Fibroblast of villous mesenchyme (primary cell): ENCODE results near the gene MATCAP1. TPM values are rescaled to one million over a fixed set of nuclear protein-coding genes. Genes with fewer than 3 reads are reported as not detected.

Experiments
- DNase-seq: peaks from one replicate; pipeline ENCODE4 v3.0.0-alpha.2; 2010; ENCODE audit warnings: low read depth
- H3K4me3 ChIP-seq: 2 replicates; pipeline ENCODE4 v1.5.1; 2011; ENCODE audit warnings: low read depth, mild to moderate bottlenecking, low read length
- total RNA-seq: library from RNA; depleted of rRNA; stranded (reverse); fragments of >200 nt; gene quantifications from 2 replicates; pipeline ENCODE4 v1.2.3, GENCODE V29; 2012
- TF ChIP-seq, protein P1 (sequence below): IDR thresholded peaks from 2 replicates; pipeline ENCODE4 v1.5.1; 2012; ENCODE audit warnings: low read depth, mild to moderate bottlenecking, low read length; ENCODE audit not compliant: insufficient read depth

The MATCAP1 gene
- total RNA-seq, 1 donor: 9.9 TPM

DNA sequence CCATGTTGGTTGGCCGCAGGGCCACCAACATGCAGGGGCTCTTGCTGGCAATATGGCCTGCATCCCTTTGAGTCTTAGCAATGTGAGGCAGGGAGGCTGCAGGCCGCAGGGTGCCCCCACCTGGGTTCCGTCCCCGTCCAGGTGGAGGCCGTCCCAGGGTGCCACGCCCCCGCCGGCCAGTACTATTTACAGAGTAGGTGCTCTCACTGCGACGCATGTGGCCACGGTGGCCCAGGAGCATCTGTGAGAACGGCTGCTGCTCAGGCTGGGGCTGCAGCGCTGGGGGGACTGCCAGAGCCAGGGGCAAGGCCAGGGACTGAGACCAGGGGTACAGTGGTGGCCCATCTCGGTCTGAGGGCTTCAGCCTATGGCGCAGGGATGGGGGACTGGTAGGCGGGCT is 3.6 kb downstream of the MATCAP1 start:
- H3K4me3 ChIP-seq: no peak overlapping the region
- no peak for DNase-seq
- TF ChIP-seq, protein P1, sequence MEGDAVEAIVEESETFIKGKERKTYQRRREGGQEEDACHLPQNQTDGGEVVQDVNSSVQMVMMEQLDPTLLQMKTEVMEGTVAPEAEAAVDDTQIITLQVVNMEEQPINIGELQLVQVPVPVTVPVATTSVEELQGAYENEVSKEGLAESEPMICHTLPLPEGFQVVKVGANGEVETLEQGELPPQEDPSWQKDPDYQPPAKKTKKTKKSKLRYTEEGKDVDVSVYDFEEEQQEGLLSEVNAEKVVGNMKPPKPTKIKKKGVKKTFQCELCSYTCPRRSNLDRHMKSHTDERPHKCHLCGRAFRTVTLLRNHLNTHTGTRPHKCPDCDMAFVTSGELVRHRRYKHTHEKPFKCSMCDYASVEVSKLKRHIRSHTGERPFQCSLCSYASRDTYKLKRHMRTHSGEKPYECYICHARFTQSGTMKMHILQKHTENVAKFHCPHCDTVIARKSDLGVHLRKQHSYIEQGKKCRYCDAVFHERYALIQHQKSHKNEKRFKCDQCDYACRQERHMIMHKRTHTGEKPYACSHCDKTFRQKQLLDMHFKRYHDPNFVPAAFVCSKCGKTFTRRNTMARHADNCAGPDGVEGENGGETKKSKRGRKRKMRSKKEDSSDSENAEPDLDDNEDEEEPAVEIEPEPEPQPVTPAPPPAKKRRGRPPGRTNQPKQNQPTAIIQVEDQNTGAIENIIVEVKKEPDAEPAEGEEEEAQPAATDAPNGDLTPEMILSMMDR: no peak

DNA sequence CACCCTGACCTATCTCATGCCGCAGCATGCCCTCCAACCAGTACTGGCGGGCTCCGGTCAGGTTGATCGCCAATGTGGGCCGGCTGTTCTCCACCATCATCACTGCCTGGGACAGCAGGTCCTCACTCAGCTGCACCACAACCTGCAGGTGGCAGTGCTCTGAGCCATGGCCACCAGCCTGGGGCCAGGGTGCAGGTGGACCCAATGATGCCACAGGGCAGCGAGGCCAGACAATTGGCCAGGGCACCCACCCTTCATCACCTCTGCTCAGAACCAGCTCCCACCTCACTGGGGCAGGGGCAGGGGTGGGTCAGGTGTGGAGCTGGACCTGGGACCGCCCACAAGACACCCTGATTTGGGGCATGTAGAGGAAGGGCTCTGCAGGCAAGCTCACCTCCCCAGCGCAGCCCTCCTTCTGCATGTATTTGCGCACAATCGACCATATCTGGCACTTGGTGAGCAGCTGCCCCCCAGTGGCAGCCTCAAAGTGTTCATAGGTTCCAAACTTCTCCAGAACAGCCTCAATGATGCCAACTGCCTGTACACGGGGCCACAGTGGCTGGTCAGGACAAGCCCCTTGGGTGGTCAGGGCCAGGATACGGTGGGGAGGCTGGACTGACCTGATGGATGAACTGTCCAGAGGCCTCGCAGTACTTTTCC is 4.2 kb downstream of the MATCAP1 start:
- TF ChIP-seq, protein P1: no peak
- DNase-seq: no peak
- H3K4me3 ChIP-seq: no peak overlapping the region

DNA sequence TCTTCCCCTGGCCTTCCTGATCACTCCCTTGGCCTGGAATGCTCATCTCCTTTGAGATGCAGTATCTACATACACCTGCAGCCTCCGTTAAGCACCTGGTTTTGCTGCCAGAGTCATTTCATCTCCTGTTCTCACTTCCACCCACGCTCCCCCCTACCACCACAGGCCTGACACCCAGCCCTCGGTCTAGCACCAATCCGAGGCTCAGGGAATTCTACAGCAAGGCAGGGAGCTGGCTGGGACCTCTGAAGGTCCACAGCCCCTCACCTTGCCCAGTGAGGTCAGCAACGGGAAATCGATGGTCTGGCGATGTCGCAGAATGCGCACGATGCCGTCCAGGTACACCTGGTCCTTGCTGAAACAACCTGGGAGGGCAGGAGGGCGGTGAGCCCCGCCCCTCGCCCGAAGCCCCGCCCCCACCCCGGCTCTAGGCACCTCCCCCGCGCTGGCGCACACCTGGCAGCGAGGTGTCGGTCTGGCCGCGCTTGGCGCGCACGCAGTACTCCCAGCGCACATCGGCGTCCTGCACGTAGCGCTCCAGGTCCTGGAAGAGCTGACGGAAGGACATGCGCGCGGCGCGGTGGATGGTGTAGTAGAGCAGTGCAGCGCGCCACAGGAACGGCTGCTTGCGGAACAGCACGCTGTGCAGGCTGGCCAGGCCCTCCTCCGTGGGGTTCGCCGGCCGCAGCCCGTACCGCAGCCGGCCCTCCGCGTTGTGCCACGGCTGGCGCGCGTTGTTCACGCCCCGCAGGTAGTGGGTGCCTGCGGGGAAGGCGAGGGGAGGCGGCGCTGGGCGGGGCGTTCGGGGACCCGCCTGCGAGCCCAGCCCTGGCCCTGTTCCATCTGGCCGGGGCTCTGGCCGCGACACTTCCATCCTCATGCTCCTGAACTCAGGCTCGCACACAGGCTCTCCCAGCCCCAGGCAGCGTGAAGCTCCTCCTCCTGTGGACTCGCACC is 5.7 kb downstream of the MATCAP1 start:
- H3K4me3 ChIP-seq: peak overlapping the region; percentile 41
- peak; percentile 57 for DNase-seq
- TF ChIP-seq, protein P1: peak; percentile 14

DNA sequence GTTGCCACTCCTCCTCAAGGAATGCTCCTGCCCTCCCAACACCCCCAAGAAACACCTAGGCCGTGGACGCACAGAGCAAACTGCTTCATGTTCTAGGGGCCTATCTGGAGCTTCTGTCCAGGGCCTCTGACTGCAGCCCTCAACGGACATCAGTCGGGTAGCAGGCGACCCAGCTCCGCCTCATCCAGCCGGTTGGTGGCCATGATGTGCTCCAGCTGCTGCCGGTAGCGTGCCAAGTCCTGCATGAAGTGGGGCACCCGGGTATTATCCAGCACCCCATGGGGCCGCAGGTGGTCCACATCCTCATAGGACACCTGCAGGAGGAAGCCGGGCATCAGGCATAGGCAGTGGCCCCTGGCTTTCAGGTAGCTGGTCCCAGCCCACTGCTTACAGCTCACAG is 7.1 kb downstream of the MATCAP1 start:
- TF ChIP-seq, protein P1: no peak
- DNase-seq: no peak
- no peak overlapping the region for H3K4me3 ChIP-seq

DNA sequence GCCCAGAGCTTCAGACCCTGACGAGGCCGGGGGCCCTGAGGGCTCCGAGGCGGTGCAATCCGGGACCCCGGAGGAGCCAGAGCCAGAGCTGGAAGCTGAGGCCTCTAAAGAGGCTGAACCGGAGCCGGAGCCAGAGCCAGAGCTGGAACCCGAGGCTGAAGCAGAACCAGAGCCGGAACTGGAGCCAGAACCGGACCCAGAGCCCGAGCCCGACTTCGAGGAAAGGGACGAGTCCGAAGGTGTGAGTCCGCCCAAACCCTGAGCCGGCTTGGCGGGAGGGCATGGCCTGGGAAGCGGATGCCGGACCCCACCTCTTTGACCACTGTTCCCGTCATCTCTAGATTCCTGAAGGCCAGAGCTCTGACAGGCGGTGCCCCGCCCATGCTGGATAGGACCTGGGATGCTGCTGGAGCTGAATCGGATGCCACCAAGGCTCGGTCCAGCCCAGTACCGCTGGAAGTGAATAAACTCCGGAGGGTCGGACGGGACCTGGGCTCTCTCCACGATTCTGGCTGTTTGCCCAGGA is 9.0 kb downstream of the MATCAP1 start:
- no peak for DNase-seq
- H3K4me3 ChIP-seq: peak overlapping the region; percentile 60
- TF ChIP-seq, protein P1: no peak

DNA sequence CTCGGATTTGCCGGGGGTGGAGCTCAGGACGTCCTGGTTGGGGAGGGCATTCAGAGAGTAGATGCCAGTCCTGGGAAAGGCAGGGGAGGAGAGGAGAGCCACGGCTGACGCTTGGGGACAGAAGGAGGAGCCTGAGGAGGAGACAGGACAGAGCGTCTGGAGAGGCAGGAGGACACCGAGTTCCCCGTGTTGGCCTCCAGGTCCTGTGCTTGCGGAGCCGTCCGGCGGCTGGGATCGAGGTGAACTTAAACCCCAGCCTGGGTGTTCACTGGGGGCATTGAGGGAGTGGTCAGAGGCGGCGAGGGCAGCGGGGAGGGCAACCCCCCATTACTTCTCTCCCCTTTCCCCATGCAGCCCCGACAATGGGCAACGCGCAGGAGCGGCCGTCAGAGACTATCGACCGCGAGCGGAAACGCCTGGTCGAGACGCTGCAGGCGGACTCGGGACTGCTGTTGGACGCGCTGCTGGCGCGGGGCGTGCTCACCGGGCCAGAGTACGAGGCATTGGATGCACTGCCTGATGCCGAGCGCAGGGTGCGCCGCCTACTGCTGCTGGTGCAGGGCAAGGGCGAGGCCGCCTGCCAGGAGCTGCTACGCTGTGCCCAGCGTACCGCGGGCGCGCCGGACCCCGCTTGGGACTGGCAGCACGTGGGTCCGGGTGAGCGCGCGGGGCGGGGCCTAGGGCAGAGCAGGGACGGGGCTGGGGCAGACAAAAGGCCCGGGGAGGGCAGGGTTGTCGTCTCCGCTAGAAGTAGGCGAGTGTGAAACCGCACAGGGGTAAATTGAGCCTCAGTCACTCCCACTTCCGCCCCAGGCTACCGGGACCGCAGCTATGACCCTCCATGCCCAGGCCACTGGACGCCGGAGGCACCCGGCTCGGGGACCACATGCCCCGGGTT is 9.7 kb downstream of the MATCAP1 start:
- peak; percentile 86 for DNase-seq

More for the DNA sequence above, 9.7 kb downstream of the MATCAP1 start:
- H3K4me3 ChIP-seq: peak overlapping the region; percentile 60
- TF ChIP-seq, protein P1: peak; percentile 29
